ENCODE measurements around the gene GSG1L. TPM values are rescaled to one million over a fixed set of nuclear protein-coding genes. Genes with fewer than 3 reads are reported as not detected.
"Not testable (repeated sequence)": the region's sequence is repeated elsewhere in the genome, so short reads cannot be mapped to it uniquely, and the experiment has no call there.

Gene GSG1L
- total RNA-seq, 2 experiments from 2014 or later, result not detected

DNA sequence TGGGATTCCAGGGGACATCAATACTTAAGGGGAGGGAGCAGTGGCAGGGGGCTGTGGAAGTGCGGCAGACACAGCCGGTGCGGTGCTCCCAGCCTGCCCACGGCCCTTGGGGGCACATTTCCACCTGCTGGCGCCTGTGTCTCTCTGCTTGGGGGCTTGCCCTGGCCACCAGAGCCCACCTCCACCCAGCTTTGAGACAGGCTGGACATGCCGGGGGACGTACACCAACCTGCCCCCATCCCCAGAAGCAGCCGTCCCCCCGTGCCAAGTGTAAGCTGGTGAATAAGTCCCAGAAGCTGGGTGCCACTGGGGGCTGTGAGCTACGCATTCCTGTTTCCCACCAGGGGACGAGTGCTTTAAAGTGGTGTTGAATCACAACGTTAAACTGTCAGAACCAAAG, 172.6 kb downstream of the GSG1L start:
- no peaks in the 10 kb centered on the region for H3K36me3 Mint-ChIP-seq (ENCODE audit: low read depth)
- POLR2A ChIA-PET, result no interaction called here
- CTCF ChIA-PET, result no interaction called here
- ATAC-seq (no peak), DNase-seq (no peak)
- H3K27me3 Mint-ChIP-seq, result peaks cover 41% of the 10 kb centered on the region
- H3K9me3 Mint-ChIP-seq, result no peaks in the 10 kb centered on the region
- TF ChIP-seq, protein P1, sequence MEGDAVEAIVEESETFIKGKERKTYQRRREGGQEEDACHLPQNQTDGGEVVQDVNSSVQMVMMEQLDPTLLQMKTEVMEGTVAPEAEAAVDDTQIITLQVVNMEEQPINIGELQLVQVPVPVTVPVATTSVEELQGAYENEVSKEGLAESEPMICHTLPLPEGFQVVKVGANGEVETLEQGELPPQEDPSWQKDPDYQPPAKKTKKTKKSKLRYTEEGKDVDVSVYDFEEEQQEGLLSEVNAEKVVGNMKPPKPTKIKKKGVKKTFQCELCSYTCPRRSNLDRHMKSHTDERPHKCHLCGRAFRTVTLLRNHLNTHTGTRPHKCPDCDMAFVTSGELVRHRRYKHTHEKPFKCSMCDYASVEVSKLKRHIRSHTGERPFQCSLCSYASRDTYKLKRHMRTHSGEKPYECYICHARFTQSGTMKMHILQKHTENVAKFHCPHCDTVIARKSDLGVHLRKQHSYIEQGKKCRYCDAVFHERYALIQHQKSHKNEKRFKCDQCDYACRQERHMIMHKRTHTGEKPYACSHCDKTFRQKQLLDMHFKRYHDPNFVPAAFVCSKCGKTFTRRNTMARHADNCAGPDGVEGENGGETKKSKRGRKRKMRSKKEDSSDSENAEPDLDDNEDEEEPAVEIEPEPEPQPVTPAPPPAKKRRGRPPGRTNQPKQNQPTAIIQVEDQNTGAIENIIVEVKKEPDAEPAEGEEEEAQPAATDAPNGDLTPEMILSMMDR (IDR thresholded peaks at IDR 0.05), result no peak
- no peak overlapping the region for H3K27ac Mint-ChIP-seq
- no peaks in the 10 kb centered on the region for H3K4me1 Mint-ChIP-seq (ENCODE audit: low read depth)
- intact Hi-C loops (cut with micrococcal nuclease), result no loop called here
- no peak overlapping the region for H3K4me3 Mint-ChIP-seq

DNA sequence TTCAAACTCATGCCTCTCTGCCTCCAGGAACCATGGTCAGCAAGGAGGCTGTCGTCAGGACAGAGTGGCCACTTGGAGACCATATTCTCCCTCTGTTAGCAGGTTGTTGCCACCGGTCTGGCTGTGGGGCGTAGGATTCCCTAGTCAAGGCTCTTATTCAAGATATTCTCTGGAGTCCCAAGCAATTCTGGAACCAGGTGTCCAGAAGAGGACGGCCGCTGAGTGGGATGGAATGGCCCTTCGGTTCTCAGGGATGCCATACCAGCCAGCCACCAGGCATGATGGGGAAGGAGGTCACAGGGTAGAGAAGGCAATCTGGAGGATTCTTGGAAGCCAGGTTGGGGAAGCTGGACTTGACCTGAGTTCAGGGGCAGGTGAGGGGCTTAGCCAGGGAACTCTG, 173.5 kb downstream of the GSG1L start:
- intact Hi-C loops (cut with micrococcal nuclease), result no loop called here
- ChIA-PET POLR2A (no interaction called here), CTCF (no interaction called here)
- TF ChIP-seq, protein P1 (IDR thresholded peaks at IDR 0.05), result no peak
- ATAC-seq (no peak), DNase-seq (no peak)
- no peak overlapping the region for H3K27ac Mint-ChIP-seq
- H3K36me3 Mint-ChIP-seq (ENCODE audit: low read depth), result no peaks in the 10 kb centered on the region
- H3K27me3 Mint-ChIP-seq, result peaks cover 44% of the 10 kb centered on the region
- no peaks in the 10 kb centered on the region for H3K9me3 Mint-ChIP-seq
- H3K4me3 Mint-ChIP-seq, result no peak overlapping the region
- no peaks in the 10 kb centered on the region for H3K4me1 Mint-ChIP-seq (ENCODE audit: low read depth)

DNA sequence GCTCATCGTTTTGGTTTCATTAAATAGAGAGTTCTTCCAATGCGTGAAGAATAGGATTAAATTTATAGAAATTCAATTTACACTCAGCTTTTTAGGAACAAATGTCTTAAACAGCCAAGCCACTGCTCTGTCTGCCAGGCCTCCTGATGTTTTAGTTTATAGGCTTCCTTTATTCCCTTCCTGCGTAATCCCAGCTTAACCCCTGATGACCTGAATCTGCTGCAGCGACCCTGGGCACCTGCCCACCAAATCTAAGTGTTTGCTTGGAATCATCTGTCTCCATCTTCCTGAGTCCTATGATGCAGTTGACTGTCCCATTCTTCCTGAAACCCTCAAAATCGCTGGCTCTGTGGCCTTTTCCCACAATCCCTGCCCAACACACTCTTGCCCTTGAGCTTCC, 179.9 kb downstream of the GSG1L start:
- POLR2A ChIA-PET, result no interaction called here
- CTCF ChIA-PET, result no interaction called here
- no peak for ATAC-seq
- no peak for DNase-seq
- H3K27me3 Mint-ChIP-seq, result peaks cover 17% of the 10 kb centered on the region
- intact Hi-C loops (cut with micrococcal nuclease), result no loop called here
- H3K36me3 Mint-ChIP-seq (ENCODE audit: low read depth), result no peaks in the 10 kb centered on the region
- no peak overlapping the region for H3K27ac Mint-ChIP-seq
- TF ChIP-seq, protein P1 (IDR thresholded peaks at IDR 0.05), result no peak
- H3K9me3 Mint-ChIP-seq, result peaks cover 4% of the 10 kb centered on the region
- no peaks in the 10 kb centered on the region for H3K4me1 Mint-ChIP-seq (ENCODE audit: low read depth)
- no peak overlapping the region for H3K4me3 Mint-ChIP-seq

DNA sequence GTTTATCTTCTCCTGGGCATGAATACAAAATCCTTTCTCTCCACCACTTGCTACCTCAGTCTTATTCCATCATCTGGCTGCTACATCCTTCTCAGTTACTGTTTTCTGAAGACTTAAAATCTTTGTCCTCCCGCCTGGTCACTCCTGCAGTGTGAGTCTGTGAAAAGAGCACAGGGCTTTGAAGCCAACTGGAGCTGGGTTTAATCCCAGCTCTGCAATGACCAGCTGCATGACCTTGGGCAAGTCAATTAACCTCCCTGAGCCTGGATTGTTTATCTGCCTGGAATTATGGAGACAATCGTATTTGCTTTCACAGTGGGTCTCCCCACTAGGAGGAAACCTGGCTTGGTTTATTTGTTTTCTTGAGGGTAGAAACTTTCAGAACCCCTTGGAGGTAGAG, 183.2 kb downstream of the GSG1L start:
- Mint-ChIP-seq H3K9me3 (peaks cover 10% of the 10 kb centered on the region), H3K4me3 (no peak overlapping the region), H3K4me1 (ENCODE audit: low read depth) (no peaks in the 10 kb centered on the region), H3K27ac (no peak overlapping the region), H3K27me3 (peaks cover 2% of the 10 kb centered on the region), H3K36me3 (ENCODE audit: low read depth) (no peaks in the 10 kb centered on the region)
- ATAC-seq (no peak), DNase-seq (no peak)
- POLR2A ChIA-PET, result no interaction called here
- intact Hi-C loops (cut with micrococcal nuclease), result no loop called here
- CTCF ChIA-PET, result no interaction called here
- TF ChIP-seq, protein P1 (IDR thresholded peaks at IDR 0.05), result no peak

DNA sequence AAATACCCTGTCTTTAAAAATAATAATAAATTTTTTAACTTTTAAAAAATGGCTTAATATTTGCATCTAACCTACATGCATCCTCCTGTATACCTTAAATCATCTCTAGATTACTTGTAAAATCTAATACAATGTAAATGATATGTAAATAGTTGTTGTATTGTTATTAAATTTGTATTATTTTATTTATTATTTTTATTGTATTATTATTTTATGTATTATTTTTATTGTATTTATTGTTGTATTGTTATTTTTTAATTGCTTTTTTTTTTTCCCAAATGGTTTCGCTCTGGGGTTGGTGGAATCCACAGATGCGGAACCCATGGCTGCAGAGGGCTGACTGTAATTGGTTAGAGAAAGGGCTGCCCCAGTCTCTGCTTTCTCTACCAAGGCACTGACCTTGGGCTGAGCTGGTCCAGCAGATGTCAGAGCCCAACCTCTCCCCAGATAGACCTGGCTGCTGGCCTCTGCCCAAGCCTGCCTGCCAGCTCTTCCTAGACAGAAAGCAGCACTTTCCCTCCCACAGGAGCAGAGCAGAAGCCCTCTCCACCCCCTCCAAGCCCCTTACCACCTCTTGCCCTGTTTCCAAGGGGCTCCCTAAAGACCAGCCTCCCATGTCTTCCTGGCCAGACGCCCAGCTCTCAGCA, 183.8 kb downstream of the GSG1L start:
- ATAC-seq (no peak), DNase-seq (no peak)
- Mint-ChIP-seq H3K4me1 (ENCODE audit: low read depth) (no peaks in the 10 kb centered on the region), H3K36me3 (ENCODE audit: low read depth) (no peaks in the 10 kb centered on the region), H3K4me3 (no peak overlapping the region), H3K9me3 (peaks cover 13% of the 10 kb centered on the region), H3K27me3 (peaks cover 2% of the 10 kb centered on the region), H3K27ac (no peak overlapping the region)
- TF ChIP-seq, protein P1 (IDR thresholded peaks at IDR 0.05), result no peak
- intact Hi-C loops (cut with micrococcal nuclease), result no loop called here
- CTCF ChIA-PET, result interaction anchor here (1.0 kb wide), 1 partner anchor 12 kb away, joined by 3 read pairs; no protein-coding TSS in a partner anchor
- POLR2A ChIA-PET, result no interaction called here

DNA sequence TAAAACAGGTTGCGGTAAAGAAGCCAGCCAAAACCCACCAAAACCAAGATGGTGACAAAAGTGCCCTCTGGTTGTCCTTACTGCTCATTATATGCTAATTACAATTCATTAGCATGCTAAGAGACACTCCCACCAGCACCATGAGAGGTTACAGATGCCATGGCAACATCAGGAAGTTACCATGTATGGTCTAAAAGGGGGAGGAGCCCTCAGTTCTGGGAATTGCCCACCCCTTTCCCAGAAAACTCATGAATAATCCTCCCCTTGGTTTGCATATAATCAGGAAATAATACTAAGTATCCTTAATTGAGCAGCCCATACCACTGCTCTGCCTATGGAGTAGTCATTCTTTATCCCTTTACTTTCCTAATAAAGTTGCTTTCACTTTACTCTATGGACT, 190.9 kb downstream of the GSG1L start:
- H3K4me1 Mint-ChIP-seq (ENCODE audit: low read depth), result not testable (repeated sequence)

More for the DNA sequence above, 190.9 kb downstream of the GSG1L start:
- CTCF ChIA-PET; H3K36me3 Mint-ChIP-seq (ENCODE audit: low read depth); H3K4me3 Mint-ChIP-seq; H3K27ac Mint-ChIP-seq; POLR2A ChIA-PET; H3K27me3 Mint-ChIP-seq; intact Hi-C loops (cut with micrococcal nuclease); ATAC-seq; DNase-seq: not testable (repeated sequence)
- peaks cover 17% of the 10 kb centered on the region for H3K9me3 Mint-ChIP-seq

All from activated CD8-positive, alpha-beta T cell treated with anti-CD3 and anti-CD28 coated beads for 36 hours (primary cell).